ENCODE measurements around the gene GNAQ.
"Not testable (repeated sequence)": the region's sequence is repeated elsewhere in the genome, so short reads cannot be mapped to it uniquely, and the experiment has no call there.

The GNAQ gene

GRCh38 chr9:78031444-78031892 lies at the start of gene GNAQ:
TSS of gene GNAQ (minus strand) at chr9:78031811. CDS start at chr9:78031235, 576 bp downstream.
- H3K27me3 Mint-ChIP-seq, result peaks cover 3% of the 10 kb centered on the region
- H3K9me3 Mint-ChIP-seq, result no peaks in the 10 kb centered on the region
- peak within 1 kb of the TSS; percentile 80 for H3K27ac Mint-ChIP-seq
- H3K36me3 Mint-ChIP-seq (ENCODE audit: low read depth), result no peaks in the 10 kb centered on the region
- DNase-seq (peak; percentile 39), ATAC-seq (peak; percentile 45)
- H3K4me3 Mint-ChIP-seq, result peak within 1 kb of the TSS; percentile 86
- H3K4me1 Mint-ChIP-seq, result peaks cover 34% of the 10 kb centered on the region

GRCh38 chr9:78074385-78075291 lies 43.0 kb upstream of the GNAQ start:
- H3K27me3 Mint-ChIP-seq, result no peaks in the 10 kb centered on the region
- peaks cover 2% of the 10 kb centered on the region for H3K36me3 Mint-ChIP-seq (ENCODE audit: low read depth)
- peak overlapping the region; percentile 71 for H3K27ac Mint-ChIP-seq
- peaks cover 41% of the 10 kb centered on the region for H3K4me1 Mint-ChIP-seq
- H3K4me3 Mint-ChIP-seq, result peak overlapping the region; percentile 18
- ATAC-seq (peak; percentile 20), DNase-seq (no peak)
- peaks cover 23% of the 10 kb centered on the region for H3K9me3 Mint-ChIP-seq

GRCh38 chr9:78073722-78074121 lies 42.1 kb upstream of the GNAQ start:
- no peak overlapping the region for H3K4me3 Mint-ChIP-seq
- H3K27ac Mint-ChIP-seq, result no peak overlapping the region
- DNase-seq, result no peak
- H3K9me3 Mint-ChIP-seq, result peaks cover 14% of the 10 kb centered on the region
- ATAC-seq, result no peak
- H3K4me1 Mint-ChIP-seq, result peaks cover 41% of the 10 kb centered on the region
- H3K27me3 Mint-ChIP-seq, result no peaks in the 10 kb centered on the region
- peaks cover 2% of the 10 kb centered on the region for H3K36me3 Mint-ChIP-seq (ENCODE audit: low read depth)

GRCh38 chr9:78072586-78073199 lies 41.1 kb upstream of the GNAQ start:
- Mint-ChIP-seq H3K36me3 (ENCODE audit: low read depth) (peaks cover 2% of the 10 kb centered on the region), H3K4me1 (peaks cover 41% of the 10 kb centered on the region), H3K4me3 (no peak overlapping the region), H3K27ac (no peak overlapping the region), H3K27me3 (no peaks in the 10 kb centered on the region), H3K9me3 (peaks cover 9% of the 10 kb centered on the region)
- DNase-seq, result no peak
- no peak for ATAC-seq

GRCh38 chr9:78070521-78070920 lies 38.9 kb upstream of the GNAQ start:
- DNase-seq, result no peak
- H3K9me3 Mint-ChIP-seq, result peaks cover 8% of the 10 kb centered on the region

GRCh38 chr9:78064075-78064474 lies 32.5 kb upstream of the GNAQ start:
- ATAC-seq (no peak), DNase-seq (no peak)
- H3K36me3 Mint-ChIP-seq (ENCODE audit: low read depth), result no peaks in the 10 kb centered on the region
- H3K27me3 Mint-ChIP-seq, result no peaks in the 10 kb centered on the region
- no peak overlapping the region for H3K4me3 Mint-ChIP-seq
- H3K27ac Mint-ChIP-seq, result no peak overlapping the region
- peaks cover 8% of the 10 kb centered on the region for H3K9me3 Mint-ChIP-seq
- H3K4me1 Mint-ChIP-seq, result no peaks in the 10 kb centered on the region

More at GRCh38 chr9:78070521-78070920, 38.9 kb upstream of the GNAQ start:
- ATAC-seq, result no peak
- Mint-ChIP-seq H3K4me1 (peaks cover 27% of the 10 kb centered on the region), H3K27me3 (no peaks in the 10 kb centered on the region), H3K36me3 (ENCODE audit: low read depth) (peaks cover 2% of the 10 kb centered on the region), H3K4me3 (no peak overlapping the region), H3K27ac (no peak overlapping the region)

- ATAC-seq, result no peak
- Mint-ChIP-seq H3K36me3 (ENCODE audit: low read depth) (no peaks in the 10 kb centered on the region), H3K27me3 (no peaks in the 10 kb centered on the region), H3K4me1 (no peaks in the 10 kb centered on the region), H3K9me3 (peaks cover 8% of the 10 kb centered on the region), H3K27ac (no peak overlapping the region), H3K4me3 (no peak overlapping the region)
- DNase-seq, result no peak
Observed at GRCh38 chr9:78062710-78063109, 31.1 kb upstream of the GNAQ start.

- ATAC-seq (peak; percentile 72), DNase-seq (peak; percentile 15)
- not testable (repeated sequence) for H3K36me3 Mint-ChIP-seq (ENCODE audit: low read depth); H3K4me3 Mint-ChIP-seq; H3K27me3 Mint-ChIP-seq; H3K27ac Mint-ChIP-seq; H3K9me3 Mint-ChIP-seq
- H3K4me1 Mint-ChIP-seq, result peaks cover 16% of the 10 kb centered on the region
Observed at GRCh38 chr9:78054218-78054617, 22.6 kb upstream of the GNAQ start.

GRCh38 chr9:78053627-78054026 lies 22.0 kb upstream of the GNAQ start:
- H3K9me3 Mint-ChIP-seq, result peaks cover 5% of the 10 kb centered on the region
- no peak overlapping the region for H3K27ac Mint-ChIP-seq
- H3K4me3 Mint-ChIP-seq, result no peak overlapping the region
- H3K27me3 Mint-ChIP-seq, result no peaks in the 10 kb centered on the region
- DNase-seq (no peak), ATAC-seq (no peak)
- H3K36me3 Mint-ChIP-seq (ENCODE audit: low read depth), result no peaks in the 10 kb centered on the region
- peaks cover 16% of the 10 kb centered on the region for H3K4me1 Mint-ChIP-seq

GRCh38 chr9:78050421-78050820 lies 18.8 kb upstream of the GNAQ start:
- H3K4me3 Mint-ChIP-seq, result no peak overlapping the region
- peaks cover 2% of the 10 kb centered on the region for H3K9me3 Mint-ChIP-seq
- H3K36me3 Mint-ChIP-seq (ENCODE audit: low read depth), result no peaks in the 10 kb centered on the region
- DNase-seq, result no peak
- ATAC-seq, result no peak
- H3K27ac Mint-ChIP-seq, result no peak overlapping the region
- peaks cover 16% of the 10 kb centered on the region for H3K4me1 Mint-ChIP-seq
- no peaks in the 10 kb centered on the region for H3K27me3 Mint-ChIP-seq

GRCh38 chr9:78049484-78049883 lies 17.9 kb upstream of the GNAQ start:
- no peaks in the 10 kb centered on the region for H3K9me3 Mint-ChIP-seq
- no peak for DNase-seq
- peaks cover 16% of the 10 kb centered on the region for H3K4me1 Mint-ChIP-seq
- no peak for ATAC-seq
- no peaks in the 10 kb centered on the region for H3K27me3 Mint-ChIP-seq
- H3K4me3 Mint-ChIP-seq, result no peak overlapping the region
- H3K36me3 Mint-ChIP-seq (ENCODE audit: low read depth), result no peaks in the 10 kb centered on the region
- H3K27ac Mint-ChIP-seq, result no peak overlapping the region

- Mint-ChIP-seq H3K27me3 (no peaks in the 10 kb centered on the region), H3K9me3 (no peaks in the 10 kb centered on the region), H3K36me3 (ENCODE audit: low read depth) (no peaks in the 10 kb centered on the region), H3K4me1 (peaks cover 3% of the 10 kb centered on the region), H3K27ac (no peak overlapping the region), H3K4me3 (no peak overlapping the region)
- ATAC-seq (no peak), DNase-seq (no peak)
Observed at GRCh38 chr9:78047106-78047505, 15.5 kb upstream of the GNAQ start.

GRCh38 chr9:78046112-78046511 lies 14.5 kb upstream of the GNAQ start:
- DNase-seq, result no peak
- Mint-ChIP-seq H3K9me3 (no peaks in the 10 kb centered on the region), H3K27me3 (no peaks in the 10 kb centered on the region), H3K27ac (no peak overlapping the region), H3K4me1 (peaks cover 3% of the 10 kb centered on the region), H3K4me3 (no peak overlapping the region), H3K36me3 (ENCODE audit: low read depth) (no peaks in the 10 kb centered on the region)
- no peak for ATAC-seq

- DNase-seq (no peak), ATAC-seq (no peak)
- Mint-ChIP-seq H3K4me3 (no peak overlapping the region), H3K9me3 (no peaks in the 10 kb centered on the region), H3K27ac (no peak overlapping the region), H3K4me1 (peaks cover 3% of the 10 kb centered on the region), H3K36me3 (ENCODE audit: low read depth) (no peaks in the 10 kb centered on the region), H3K27me3 (no peaks in the 10 kb centered on the region)
Observed at GRCh38 chr9:78044886-78045285, 13.3 kb upstream of the GNAQ start.

- no peak overlapping the region for H3K4me3 Mint-ChIP-seq
- peaks cover 3% of the 10 kb centered on the region for H3K4me1 Mint-ChIP-seq
- DNase-seq (no peak), ATAC-seq (no peak)
- H3K27ac Mint-ChIP-seq, result no peak overlapping the region
- no peaks in the 10 kb centered on the region for H3K36me3 Mint-ChIP-seq (ENCODE audit: low read depth)
- H3K9me3 Mint-ChIP-seq, result no peaks in the 10 kb centered on the region
- H3K27me3 Mint-ChIP-seq, result no peaks in the 10 kb centered on the region
Observed at GRCh38 chr9:78044189-78044588, 12.6 kb upstream of the GNAQ start.
